ENCODE measurements around the gene GCHFR.

The GCHFR gene

DNA sequence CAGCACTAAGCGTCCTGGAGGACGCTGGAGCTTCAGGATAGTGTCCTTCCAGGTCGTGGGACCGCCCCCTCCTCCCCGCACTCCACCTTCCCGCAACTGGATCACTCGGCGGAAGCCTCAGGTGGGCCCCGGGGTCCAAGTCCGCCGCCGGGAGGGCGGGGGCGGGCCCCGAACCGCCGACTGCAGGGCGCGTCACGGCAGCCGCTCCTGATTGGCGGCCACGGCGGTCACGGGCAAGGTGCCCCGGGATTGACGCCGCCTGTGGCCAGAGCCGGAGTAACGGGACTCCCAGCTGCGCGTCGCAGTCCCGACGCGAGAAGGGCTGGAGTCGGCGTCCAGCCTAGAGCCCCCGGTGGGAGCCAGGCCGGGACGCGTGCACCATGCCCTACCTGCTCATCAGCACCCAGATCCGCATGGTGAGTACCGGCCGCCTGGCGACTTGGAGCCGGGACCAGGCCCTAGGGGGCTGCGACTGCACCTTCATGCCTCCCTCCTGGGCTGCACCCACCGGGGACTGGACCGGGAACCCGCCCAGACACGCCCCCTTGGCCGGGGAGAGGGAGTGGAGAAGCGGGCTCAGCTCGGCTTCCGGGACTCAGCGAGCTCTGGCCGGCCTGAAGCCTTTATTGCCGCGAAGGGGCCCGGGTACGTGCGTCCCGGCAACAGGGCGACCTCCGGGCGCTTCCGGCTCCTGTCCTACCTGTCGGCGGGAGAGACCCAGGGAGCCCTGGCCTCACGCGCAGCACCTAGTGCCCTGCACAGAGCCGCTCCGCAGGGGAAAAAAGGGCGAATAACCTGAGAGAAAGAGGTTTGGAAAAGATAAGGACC is at the start of gene GCHFR:
TSS of gene GCHFR (plus strand) at position 268 of the 828 bp plus-strand sequence. CDS start at position 381, 113 bp downstream.
- Histone ChIP-seq H2AFZ (ENCODE audit: low read length) (peak within 1 kb of the TSS; percentile 88), H3K9ac (ENCODE audit: low read length) (peak within 1 kb of the TSS; percentile 41; the same call in 1 of the 2 replicates), H3K4me1 (ENCODE audit: low read length) (peaks cover 22% of the 10 kb centered on the region), H3F3A (ENCODE audit: insufficient read depth, low read length) (peaks cover 19% of the 10 kb centered on the region), H3K79me2 (ENCODE audit: low read length) (no peaks in the 10 kb centered on the region), H3K27me3 (replicated peaks; ENCODE audit: insufficient read depth, low read length) (no peaks in the 10 kb centered on the region), H4K20me1 (ENCODE audit: insufficient read depth, low read length) (no peaks in the 10 kb centered on the region), H3K4me2 (ENCODE audit: low read depth, low read length) (peak within 1 kb of the TSS; percentile 78), H3K4me3 (ENCODE audit: low read length) (peak within 1 kb of the TSS; percentile 70), H3K9me3 (replicated peaks; ENCODE audit: insufficient read depth, low read length) (no peaks in the 10 kb centered on the region), H3K27ac (ENCODE audit: low read length) (no peak within 1 kb of the TSS), H3K36me3 (replicated peaks; ENCODE audit: insufficient read depth, low read length) (no peaks in the 10 kb centered on the region), H3K9me2 (replicated peaks; ENCODE audit: insufficient read depth, low read length) (no peaks in the 10 kb centered on the region)
- TF ChIP-seq, protein P1, sequence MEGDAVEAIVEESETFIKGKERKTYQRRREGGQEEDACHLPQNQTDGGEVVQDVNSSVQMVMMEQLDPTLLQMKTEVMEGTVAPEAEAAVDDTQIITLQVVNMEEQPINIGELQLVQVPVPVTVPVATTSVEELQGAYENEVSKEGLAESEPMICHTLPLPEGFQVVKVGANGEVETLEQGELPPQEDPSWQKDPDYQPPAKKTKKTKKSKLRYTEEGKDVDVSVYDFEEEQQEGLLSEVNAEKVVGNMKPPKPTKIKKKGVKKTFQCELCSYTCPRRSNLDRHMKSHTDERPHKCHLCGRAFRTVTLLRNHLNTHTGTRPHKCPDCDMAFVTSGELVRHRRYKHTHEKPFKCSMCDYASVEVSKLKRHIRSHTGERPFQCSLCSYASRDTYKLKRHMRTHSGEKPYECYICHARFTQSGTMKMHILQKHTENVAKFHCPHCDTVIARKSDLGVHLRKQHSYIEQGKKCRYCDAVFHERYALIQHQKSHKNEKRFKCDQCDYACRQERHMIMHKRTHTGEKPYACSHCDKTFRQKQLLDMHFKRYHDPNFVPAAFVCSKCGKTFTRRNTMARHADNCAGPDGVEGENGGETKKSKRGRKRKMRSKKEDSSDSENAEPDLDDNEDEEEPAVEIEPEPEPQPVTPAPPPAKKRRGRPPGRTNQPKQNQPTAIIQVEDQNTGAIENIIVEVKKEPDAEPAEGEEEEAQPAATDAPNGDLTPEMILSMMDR (IDR thresholded peaks at IDR 0.05; ENCODE audit: low read length) = peak; percentile 27
- TF ChIP-seq EZH2 (optimal IDR thresholded peaks at IDR 0.05; ENCODE audit: low read depth, low read length) = no peak
- DNase-seq = peak; percentile 71

DNA sequence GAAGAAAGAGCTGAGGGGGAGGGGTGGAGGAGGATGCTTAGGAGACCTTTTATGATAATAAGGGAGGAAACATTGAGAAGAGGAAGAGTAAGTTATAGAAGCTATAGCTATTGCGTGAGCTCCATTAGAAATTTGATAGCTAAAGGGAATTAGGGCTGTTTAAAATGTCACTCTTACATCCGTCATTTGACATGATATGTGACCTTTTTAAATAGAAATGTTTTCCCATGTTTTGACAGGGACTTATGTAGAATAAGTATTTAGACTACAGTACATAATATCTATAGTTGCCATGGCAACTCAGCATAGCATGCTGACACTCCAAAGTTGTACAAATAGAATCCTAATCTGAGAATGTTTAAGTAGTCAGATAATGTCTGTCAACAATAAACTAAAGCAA is 49.7 kb upstream of the GCHFR start:
- no peak overlapping the region for H3K9ac ChIP-seq (ENCODE audit: low read length)
- H3K4me2 ChIP-seq (ENCODE audit: low read depth, low read length) = no peak overlapping the region
- H3K4me3 ChIP-seq (ENCODE audit: low read length) = no peak overlapping the region
- no peaks in the 10 kb centered on the region for H3K9me2 ChIP-seq (replicated peaks; ENCODE audit: insufficient read depth, low read length)
- no peaks in the 10 kb centered on the region for H3K4me1 ChIP-seq (ENCODE audit: low read length)
- no peak overlapping the region for H3K27ac ChIP-seq (ENCODE audit: low read length)
- no peaks in the 10 kb centered on the region for H3F3A ChIP-seq (ENCODE audit: insufficient read depth, low read length)
- H4K20me1 ChIP-seq (ENCODE audit: insufficient read depth, low read length) = no peaks in the 10 kb centered on the region
- peaks cover 6% of the 10 kb centered on the region; the same call in 1 of the 2 replicates for H3K36me3 ChIP-seq (replicated peaks; ENCODE audit: insufficient read depth, low read length)
- no peak for DNase-seq
- H3K27me3 ChIP-seq (replicated peaks; ENCODE audit: insufficient read depth, low read length) = no peaks in the 10 kb centered on the region
- TF ChIP-seq EZH2 (optimal IDR thresholded peaks at IDR 0.05; ENCODE audit: low read depth, low read length) (no peak), EZH2phosphoT487 (IDR thresholded peaks at IDR 0.05; ENCODE audit: low read length) (no peak)
- TF ChIP-seq, protein P1 (IDR thresholded peaks at IDR 0.05; ENCODE audit: low read length) = no peak
- H2AFZ ChIP-seq (ENCODE audit: low read length) = no peak overlapping the region
- H3K9me3 ChIP-seq (replicated peaks; ENCODE audit: insufficient read depth, low read length) = no peaks in the 10 kb centered on the region
- no peaks in the 10 kb centered on the region for H3K79me2 ChIP-seq (ENCODE audit: low read length)

DNA sequence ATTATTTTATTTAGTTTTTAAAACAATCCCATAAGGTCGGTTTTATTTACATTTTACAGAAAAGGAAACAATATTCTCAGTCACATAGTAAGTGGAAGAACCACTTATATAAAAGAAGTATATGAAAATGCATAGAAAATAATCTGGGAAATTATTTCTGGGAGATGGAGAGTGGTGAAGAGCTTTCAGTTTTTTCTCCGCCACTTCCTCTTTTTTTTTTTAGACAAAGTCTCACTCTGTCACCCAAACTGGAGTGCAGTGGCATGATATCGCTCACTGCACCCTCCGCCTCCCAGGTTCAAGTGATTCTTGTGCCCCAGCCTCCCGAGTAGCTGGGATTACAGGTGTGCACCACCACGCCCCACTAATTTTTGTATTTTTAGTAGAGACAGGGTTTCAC is 47.7 kb upstream of the GCHFR start:
- no peaks in the 10 kb centered on the region for H4K20me1 ChIP-seq (ENCODE audit: insufficient read depth, low read length)
- no peaks in the 10 kb centered on the region for H3K79me2 ChIP-seq (ENCODE audit: low read length)
- no peak overlapping the region for H3K4me2 ChIP-seq (ENCODE audit: low read depth, low read length)
- H3K9me2 ChIP-seq (replicated peaks; ENCODE audit: insufficient read depth, low read length) = no peaks in the 10 kb centered on the region
- H3K4me3 ChIP-seq (ENCODE audit: low read length) = no peak overlapping the region
- no peak overlapping the region for H2AFZ ChIP-seq (ENCODE audit: low read length)
- TF ChIP-seq EZH2phosphoT487 (IDR thresholded peaks at IDR 0.05; ENCODE audit: low read length) (no peak), EZH2 (optimal IDR thresholded peaks at IDR 0.05; ENCODE audit: low read depth, low read length) (no peak)
- TF ChIP-seq, protein P1 (IDR thresholded peaks at IDR 0.05; ENCODE audit: low read length) = no peak
- no peaks in the 10 kb centered on the region for H3K4me1 ChIP-seq (ENCODE audit: low read length)
- H3K9me3 ChIP-seq (replicated peaks; ENCODE audit: insufficient read depth, low read length) = no peaks in the 10 kb centered on the region
- H3F3A ChIP-seq (ENCODE audit: insufficient read depth, low read length) = no peaks in the 10 kb centered on the region
- DNase-seq = no peak
- no peaks in the 10 kb centered on the region for H3K27me3 ChIP-seq (replicated peaks; ENCODE audit: insufficient read depth, low read length)
- peaks cover 6% of the 10 kb centered on the region; the same call in 1 of the 2 replicates for H3K36me3 ChIP-seq (replicated peaks; ENCODE audit: insufficient read depth, low read length)
- H3K27ac ChIP-seq (ENCODE audit: low read length) = no peak overlapping the region
- no peak overlapping the region for H3K9ac ChIP-seq (ENCODE audit: low read length)

Data from MM.1S (cell line).